Left hindlimb (tissue), 1 donor: ENCODE results near the gene UBC.
"Not testable (repeated sequence)": the region's sequence is repeated elsewhere in the genome, so short reads cannot be mapped to it uniquely, and the experiment has no call there.

ENCODE experiments used
- DNase-seq: peaks from one replicate; pipeline ENCODE4 v3.0.0-alpha.2; 2018

The UBC gene

GRCh38 chr12:124913474-124914391 lies 717 bp downstream of the UBC start:
- DNase-seq, result peak; percentile 81

- DNase-seq, result not testable (repeated sequence)
Measured at GRCh38 chr12:124912529-124913287, 1.7 kb downstream of the UBC start.

GRCh38 chr12:124911521-124911920 lies 2.9 kb downstream of the UBC start:
- DNase-seq, result not testable (repeated sequence)

GRCh38 chr12:124910561-124911478 lies 3.6 kb downstream of the UBC start:
- DNase-seq, result no peak

GRCh38 chr12:124909831-124910560 lies 4.5 kb downstream of the UBC start:
- no peak for DNase-seq

- peak; percentile 82 for DNase-seq
Measured at GRCh38 chr12:124906606-124907261, 7.7 kb downstream of the UBC start.

GRCh38 chr12:124904306-124905098 lies 9.9 kb downstream of the UBC start:
- DNase-seq, result peak; percentile 67

GRCh38 chr12:124902916-124903315 lies 11.5 kb downstream of the UBC start:
- DNase-seq, result no peak

- no peak for DNase-seq
Measured at GRCh38 chr12:124901003-124901402, 13.4 kb downstream of the UBC start.

- not testable (repeated sequence) for DNase-seq
Measured at GRCh38 chr12:124900345-124900795, 14.1 kb downstream of the UBC start.

- DNase-seq, result no peak
Measured at GRCh38 chr12:124898923-124899294, 15.5 kb downstream of the UBC start.

GRCh38 chr12:124898200-124898922 lies 16.1 kb downstream of the UBC start:
- no peak for DNase-seq

- DNase-seq, result no peak
Measured at GRCh38 chr12:124896461-124896860, 18.0 kb downstream of the UBC start.

GRCh38 chr12:124893792-124894516 lies 20.5 kb downstream of the UBC start:
- DNase-seq, result no peak

GRCh38 chr12:124888260-124888659 lies 26.2 kb downstream of the UBC start:
- DNase-seq, result no peak

GRCh38 chr12:124887766-124888165 lies 26.7 kb downstream of the UBC start:
- DNase-seq, result not testable (repeated sequence)

- no peak for DNase-seq
Measured at GRCh38 chr12:124884587-124885438, 29.6 kb downstream of the UBC start.
